HG02938 (cell line): ENCODE data around the gene MYH11.
"Not testable (repeated sequence)": the region's sequence is repeated elsewhere in the genome, so short reads cannot be mapped to it uniquely, and the experiment has no call there.

Experiments used
- ATAC-seq: cut with Tn5 transposase; IDR thresholded peaks from one replicate; pipeline ENCODE4 v1.9.1; 2021; ENCODE audit warnings: mild to moderate bottlenecking, moderate library complexity; ENCODE audit not compliant: unreplicated experiment

The MYH11 gene

DNA sequence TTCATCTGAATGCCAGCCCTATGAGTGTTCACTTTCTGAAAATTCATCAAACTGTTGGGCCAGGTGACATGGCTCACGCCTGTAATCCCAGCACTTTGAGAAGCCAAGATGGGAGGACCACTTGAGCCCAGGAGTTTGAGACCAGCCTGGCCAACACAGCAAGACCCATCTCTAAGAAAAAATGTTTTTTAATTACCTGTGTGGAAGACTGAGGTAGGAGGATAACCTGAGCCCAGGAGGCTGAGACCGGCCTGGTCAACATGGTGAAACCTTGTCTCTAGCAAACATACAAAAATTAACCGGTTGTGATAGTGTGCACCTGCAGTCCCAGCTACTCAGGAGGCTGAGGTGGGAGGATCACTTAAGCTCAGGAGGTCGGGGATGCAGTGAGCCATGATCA is 10.3 kb downstream of the MYH11 start:
- ATAC-seq, result no peak

GRCh38 chr16:15843635-15844279 is 13.1 kb downstream of the MYH11 start:
- ATAC-seq, result no peak

- ATAC-seq, result not testable (repeated sequence)
These were observed 17.6 kb downstream of the MYH11 start for GRCh38 chr16:15839204-15839603.

- no peak for ATAC-seq
These were observed 19.1 kb downstream of the MYH11 start for GRCh38 chr16:15837761-15838160.

- ATAC-seq, result no peak
These were observed 19.7 kb downstream of the MYH11 start for GRCh38 chr16:15836965-15837611.

DNA sequence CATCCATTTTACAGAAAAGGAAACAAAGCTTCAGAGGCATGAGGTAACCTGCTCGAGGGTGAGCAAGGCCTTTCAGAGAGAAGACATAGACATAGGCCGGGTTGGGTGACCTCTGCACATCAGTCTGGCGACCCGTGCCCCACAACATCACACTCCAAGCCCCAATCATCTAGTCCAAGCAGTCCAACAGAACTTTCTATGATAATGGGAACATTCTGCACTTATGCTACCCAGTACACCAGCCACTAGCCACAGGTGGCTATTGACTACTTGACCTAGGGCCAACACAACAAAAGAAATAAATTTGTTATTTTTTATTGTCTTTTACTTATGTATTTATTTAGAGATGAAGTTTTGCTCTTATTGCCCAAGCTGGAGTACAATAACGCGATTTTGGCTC is 20.8 kb downstream of the MYH11 start:
- no peak for ATAC-seq

- no peak for ATAC-seq
These were observed 21.5 kb downstream of the MYH11 start for GRCh38 chr16:15835136-15835878.

GRCh38 chr16:15834502-15834901 is 22.3 kb downstream of the MYH11 start:
- ATAC-seq, result no peak

GRCh38 chr16:15833541-15833940 is 23.3 kb downstream of the MYH11 start:
- ATAC-seq, result no peak

DNA sequence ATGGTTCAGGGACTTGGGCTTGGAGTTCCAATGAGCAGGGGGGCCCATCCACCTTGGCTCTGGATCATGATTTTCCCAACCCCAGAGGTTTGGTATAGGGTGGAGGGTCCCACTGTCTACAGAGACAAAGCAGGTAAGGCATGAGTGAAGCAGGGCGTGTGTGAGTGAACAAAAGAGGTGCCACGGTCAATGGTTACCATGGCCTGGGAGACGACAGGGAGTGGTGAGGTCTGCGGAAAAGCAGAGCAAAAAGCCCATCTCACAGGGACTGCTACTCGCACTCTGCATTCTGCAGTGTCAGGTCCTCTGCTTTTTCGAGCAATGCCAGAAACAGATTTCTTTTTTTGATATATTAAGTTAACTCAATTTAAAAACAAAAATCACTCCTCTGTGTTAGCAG is 24.6 kb downstream of the MYH11 start:
- ATAC-seq, result no peak

- no peak for ATAC-seq
These were observed 25.9 kb downstream of the MYH11 start for GRCh38 chr16:15830832-15831451.

DNA sequence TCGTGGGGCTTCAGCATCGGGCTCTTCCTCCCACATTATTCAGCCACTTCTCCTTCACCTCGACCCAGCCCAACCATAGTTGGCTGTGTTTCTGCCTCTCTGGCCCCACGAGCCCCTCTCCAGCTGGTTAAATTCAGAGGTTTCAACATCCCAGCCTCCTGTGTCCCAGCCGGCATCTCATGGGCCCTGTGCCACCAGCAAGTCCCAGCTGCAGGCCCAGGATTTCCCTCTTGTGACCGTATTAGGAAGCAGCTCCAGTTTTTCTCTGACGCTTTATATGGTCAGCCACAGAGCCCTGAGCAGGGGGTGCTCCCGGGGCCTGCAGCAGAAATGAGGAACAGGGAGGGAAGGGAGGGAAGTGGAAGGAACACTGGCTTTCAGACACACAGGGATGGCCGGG is 27.4 kb downstream of the MYH11 start:
- no peak for ATAC-seq

- ATAC-seq, result no peak
These were observed 29.0 kb downstream of the MYH11 start for GRCh38 chr16:15827709-15828343.

- ATAC-seq, result no peak
These were observed 29.5 kb downstream of the MYH11 start for GRCh38 chr16:15827299-15827698.

GRCh38 chr16:15825750-15826305 is 31.0 kb downstream of the MYH11 start:
- ATAC-seq, result no peak

GRCh38 chr16:15822957-15823356 is 33.9 kb downstream of the MYH11 start:
- no peak for ATAC-seq

DNA sequence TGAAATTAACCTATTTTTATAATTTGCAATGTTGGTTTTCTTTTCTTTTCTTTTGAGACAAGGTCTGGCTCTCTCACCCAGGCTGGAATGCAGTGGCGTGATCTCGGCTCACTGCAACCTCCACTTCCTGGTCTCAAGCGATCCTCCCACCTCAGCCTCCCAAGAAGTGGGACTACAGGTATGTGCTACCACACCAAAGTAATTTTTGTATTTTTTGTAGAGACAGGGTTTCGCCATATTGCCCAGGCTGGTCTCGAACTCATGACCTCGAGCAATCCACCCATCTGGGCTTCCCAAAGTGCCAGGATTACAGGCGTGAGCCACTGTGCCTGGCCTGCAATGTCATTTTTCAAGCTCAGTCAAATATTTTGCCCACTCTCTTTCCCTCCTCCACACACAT is 36.0 kb downstream of the MYH11 start:
- no peak for ATAC-seq

GRCh38 chr16:15819046-15819445 is 37.8 kb downstream of the MYH11 start:
- no peak for ATAC-seq

DNA sequence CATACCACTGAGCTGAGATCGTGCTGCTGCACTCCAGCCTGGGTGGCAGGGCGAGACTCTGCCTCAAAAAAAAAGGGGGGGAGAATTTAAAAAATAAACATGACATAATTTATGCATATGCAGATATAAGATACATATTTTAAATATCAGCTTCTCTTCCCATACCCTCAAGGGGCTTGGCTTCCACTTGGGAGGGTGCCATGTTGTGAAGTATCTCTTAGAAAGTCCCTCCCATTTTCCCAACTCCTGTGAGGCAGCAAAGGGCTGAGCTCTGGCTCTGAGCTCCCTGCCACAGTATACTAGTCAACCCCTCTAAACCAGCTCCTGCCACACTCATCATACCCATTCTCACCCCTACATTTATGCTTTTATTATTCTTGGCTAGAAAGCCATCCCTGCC is 39.4 kb downstream of the MYH11 start:
- no peak for ATAC-seq

- no peak for ATAC-seq
These were observed 40.6 kb downstream of the MYH11 start for GRCh38 chr16:15816228-15816627.

GRCh38 chr16:15812401-15812750 is 44.5 kb downstream of the MYH11 start:
- ATAC-seq, result not testable (repeated sequence)
